GM23338 (cell line): Measurements from ENCODE around the gene CYP3A5. TPM values are rescaled to one million over a fixed set of nuclear protein-coding genes. Genes with fewer than 3 reads are reported as not detected.

ENCODE experiments used
- ATAC-seq: fragments of 200-7000 bp; cut with Tn5 transposase; 3 replicates; pipeline ENCODE4 v1.9.1; 2020
- DNase-seq: peaks from one replicate; pipeline ENCODE4 v3.0.0-alpha.2; 2015; ENCODE audit warnings: low spot score
- H2AFZ ChIP-seq: fragments of 200-600 bp; sonication (generic); 2 replicates; pipeline ENCODE4 v1.8.0; 2016; ENCODE audit warnings: antibody characterized with exemption, mild to moderate bottlenecking, moderate library complexity
- H3F3A ChIP-seq: fragments of 200-600 bp; sonication (generic); replicated peaks from 2 replicates; pipeline ENCODE4 v1.8.0; 2017; ENCODE audit warnings: antibody characterized with exemption, mixed run types, low read depth
- H3K27ac ChIP-seq: fragments of 200-600 bp; sonication (generic); 2 replicates; pipeline ENCODE4 v1.6.1; 2016; ENCODE audit warnings: low read depth
- H3K27me3 ChIP-seq: fragments of 200-600 bp; sonication (generic); 2 replicates; pipeline ENCODE4 v1.8.0; 2016; ENCODE audit warnings: mild to moderate bottlenecking, mixed run types, moderate library complexity; ENCODE audit not compliant: insufficient read depth
- H3K36me3 ChIP-seq: fragments of 200-600 bp; sonication (generic); 2 replicates; pipeline ENCODE4 v1.8.0; 2016; ENCODE audit warnings: mild to moderate bottlenecking; ENCODE audit not compliant: insufficient read depth
- H3K4me1 ChIP-seq: fragments of 200-600 bp; sonication (generic); 2 replicates; pipeline ENCODE4 v1.8.0; 2016; ENCODE audit warnings: mild to moderate bottlenecking, moderate library complexity; ENCODE audit not compliant: insufficient read depth
- H3K4me2 ChIP-seq: fragments of 200-600 bp; sonication (generic); 2 replicates; pipeline ENCODE4 v1.7.1; 2017; ENCODE audit warnings: mixed run types
- H3K4me3 ChIP-seq: fragments of 200-600 bp; sonication (generic); 2 replicates; pipeline ENCODE4 v1.6.1; 2016; ENCODE audit warnings: mixed run types
- H3K79me2 ChIP-seq: fragments of 200-600 bp; sonication (generic); replicated peaks from 2 replicates; pipeline ENCODE4 v1.8.0; 2017; ENCODE audit warnings: mild to moderate bottlenecking; ENCODE audit not compliant: insufficient read depth
- H3K9me2 ChIP-seq: fragments of 200-600 bp; sonication (generic); 2 replicates; pipeline ENCODE4 v1.8.0; 2017; ENCODE audit not compliant: insufficient read depth
- H4K20me1 ChIP-seq: fragments of 200-600 bp; sonication (generic); replicated peaks from 2 replicates; pipeline ENCODE4 v1.8.0; 2017; ENCODE audit warnings: mild to moderate bottlenecking; ENCODE audit not compliant: insufficient read depth
- H3K27ac Mint-ChIP-seq: 2 replicates; pipeline ENCODE4 v1.8.0; 2020; ENCODE audit warnings: inconsistent platforms, mild to moderate bottlenecking, moderate library complexity, mixed read lengths
- H3K27me3 Mint-ChIP-seq: 3 replicates; pipeline ENCODE4 v1.8.0; 2022; ENCODE audit warnings: low read depth, mild to moderate bottlenecking, moderate library complexity, mixed read lengths, inconsistent platforms; ENCODE audit not compliant: insufficient read depth, poor library complexity
- H3K36me3 Mint-ChIP-seq: 3 replicates; pipeline ENCODE4 v1.8.0; 2021; ENCODE audit warnings: low read depth, mild to moderate bottlenecking, inconsistent platforms, moderate library complexity, mixed read lengths
- H3K4me1 Mint-ChIP-seq: 3 replicates; pipeline ENCODE4 v1.8.0; 2020; ENCODE audit warnings: mild to moderate bottlenecking, inconsistent platforms, mixed read lengths
- H3K4me3 Mint-ChIP-seq: 3 replicates; pipeline ENCODE4 v1.8.0; 2021; ENCODE audit warnings: moderate library complexity, mild to moderate bottlenecking, inconsistent platforms, mixed read lengths
- H3K9me3 Mint-ChIP-seq: 3 replicates; pipeline ENCODE4 v1.8.0; 2020; ENCODE audit warnings: moderate library complexity, mild to moderate bottlenecking, inconsistent platforms, mixed read lengths
- EZH2 ChIP-seq: fragments of 200-600 bp; sonication (generic); IDR thresholded peaks from one replicate; pipeline ENCODE4 v1.8.0; 2017; ENCODE audit warnings: antibody characterized with exemption, mild to moderate bottlenecking, low read depth; ENCODE audit not compliant: unreplicated experiment
- JUNB ChIP-seq: IDR thresholded peaks from one replicate; pipeline ENCODE4 v1.6.1; 2016; ENCODE audit warnings: antibody characterized with exemption; ENCODE audit not compliant: unreplicated experiment
- NANOG ChIP-seq: IDR thresholded peaks from 2 replicates; pipeline ENCODE4 v1.6.1; 2016; ENCODE audit warnings: antibody characterized with exemption, borderline replicate concordance
- POLR2AphosphoS5 ChIP-seq: IDR thresholded peaks from 2 replicates; pipeline ENCODE4 v1.6.1; 2016; ENCODE audit warnings: antibody characterized with exemption, low read depth
- STAT1 ChIP-seq: IDR thresholded peaks from one replicate; pipeline ENCODE4 v1.6.1; 2016; ENCODE audit warnings: antibody characterized with exemption; ENCODE audit not compliant: unreplicated experiment
- ZNF114 ChIP-seq: fragments of 250-450 bp; sonication (Bioruptor Pico); IDR thresholded peaks from 2 replicates; pipeline ENCODE4 v1.5.0; 2020; ENCODE audit warnings: mild to moderate bottlenecking, moderate library complexity
- polyA plus RNA-seq: library from polyadenylated mRNA; unstranded; fragments of >200 nt; fragmentation: Nextera tagmentation; extraction: Ambion mirVana; gene quantifications from 2 replicates; pipeline ENCODE4 v1.2.1, GENCODE V29; 2016
- total RNA-seq: library from RNA; depleted of rRNA; stranded (reverse); fragments of >200 nt; shearing (Covaris generic); gene quantifications from 2 replicates; pipeline ENCODE4 v1.2.3, GENCODE V29; 2014
- TF ChIP-seq, protein P1 (sequence below): IDR thresholded peaks from 2 replicates; pipeline ENCODE4 v1.6.1; 2016; ENCODE audit warnings: antibody characterized with exemption
- TF ChIP-seq, protein P2 (sequence below): IDR thresholded peaks from one replicate; pipeline ENCODE4 v1.6.1; 2018; ENCODE audit warnings: antibody characterized with exemption; ENCODE audit not compliant: unreplicated experiment
- TF ChIP-seq, protein P3 (sequence below): fragments of 250-450 bp; sonication (Bioruptor Pico); IDR thresholded peaks from 2 replicates; pipeline ENCODE4 v1.5.0; 2020; ENCODE audit warnings: mild to moderate bottlenecking, moderate library complexity

CYP3A5 gene
- total and polyA plus RNA-seq, 2 experiments from 2014 or later, result 1.2 TPM; not detected in 1

DNA sequence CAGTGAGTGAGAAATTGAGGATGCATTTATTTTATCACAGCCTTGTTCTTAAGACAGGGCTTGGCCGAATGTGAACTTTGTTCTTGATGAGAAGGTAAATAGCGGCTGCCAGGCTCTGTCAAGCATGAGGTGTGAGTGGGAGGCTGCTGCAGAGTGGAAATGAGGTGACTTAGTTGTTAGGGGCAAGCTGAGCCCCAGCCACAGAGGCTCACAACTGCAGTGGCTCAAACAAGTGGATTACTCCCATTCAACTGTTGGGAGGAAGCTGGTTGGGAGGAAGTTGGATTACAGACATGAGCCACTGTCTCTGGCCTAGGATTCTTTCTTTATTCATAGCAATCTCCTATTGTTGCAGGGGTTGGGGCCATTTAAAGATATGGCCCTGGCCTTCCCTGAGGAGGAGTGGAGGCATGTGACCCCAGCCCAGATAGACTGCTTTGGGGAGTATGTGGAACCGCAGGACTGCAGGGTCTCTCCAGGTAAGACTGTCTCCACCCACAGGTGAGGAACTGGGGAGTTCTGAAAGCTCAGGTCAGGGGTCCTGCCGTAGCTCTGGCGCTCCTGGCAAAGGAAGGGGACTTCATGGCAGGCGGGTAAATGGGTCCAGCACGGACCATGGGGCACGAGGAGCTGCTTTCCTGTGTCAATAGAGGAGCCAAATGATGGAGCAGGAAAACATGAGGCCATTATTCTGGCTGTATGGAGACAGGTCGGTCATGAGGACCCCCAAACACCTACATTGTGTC lies 55.9 kb downstream of the CYP3A5 start (continued):
- TF ChIP-seq, protein P1, sequence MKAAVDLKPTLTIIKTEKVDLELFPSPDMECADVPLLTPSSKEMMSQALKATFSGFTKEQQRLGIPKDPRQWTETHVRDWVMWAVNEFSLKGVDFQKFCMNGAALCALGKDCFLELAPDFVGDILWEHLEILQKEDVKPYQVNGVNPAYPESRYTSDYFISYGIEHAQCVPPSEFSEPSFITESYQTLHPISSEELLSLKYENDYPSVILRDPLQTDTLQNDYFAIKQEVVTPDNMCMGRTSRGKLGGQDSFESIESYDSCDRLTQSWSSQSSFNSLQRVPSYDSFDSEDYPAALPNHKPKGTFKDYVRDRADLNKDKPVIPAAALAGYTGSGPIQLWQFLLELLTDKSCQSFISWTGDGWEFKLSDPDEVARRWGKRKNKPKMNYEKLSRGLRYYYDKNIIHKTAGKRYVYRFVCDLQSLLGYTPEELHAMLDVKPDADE, result no peak
- TF ChIP-seq, protein P2, sequence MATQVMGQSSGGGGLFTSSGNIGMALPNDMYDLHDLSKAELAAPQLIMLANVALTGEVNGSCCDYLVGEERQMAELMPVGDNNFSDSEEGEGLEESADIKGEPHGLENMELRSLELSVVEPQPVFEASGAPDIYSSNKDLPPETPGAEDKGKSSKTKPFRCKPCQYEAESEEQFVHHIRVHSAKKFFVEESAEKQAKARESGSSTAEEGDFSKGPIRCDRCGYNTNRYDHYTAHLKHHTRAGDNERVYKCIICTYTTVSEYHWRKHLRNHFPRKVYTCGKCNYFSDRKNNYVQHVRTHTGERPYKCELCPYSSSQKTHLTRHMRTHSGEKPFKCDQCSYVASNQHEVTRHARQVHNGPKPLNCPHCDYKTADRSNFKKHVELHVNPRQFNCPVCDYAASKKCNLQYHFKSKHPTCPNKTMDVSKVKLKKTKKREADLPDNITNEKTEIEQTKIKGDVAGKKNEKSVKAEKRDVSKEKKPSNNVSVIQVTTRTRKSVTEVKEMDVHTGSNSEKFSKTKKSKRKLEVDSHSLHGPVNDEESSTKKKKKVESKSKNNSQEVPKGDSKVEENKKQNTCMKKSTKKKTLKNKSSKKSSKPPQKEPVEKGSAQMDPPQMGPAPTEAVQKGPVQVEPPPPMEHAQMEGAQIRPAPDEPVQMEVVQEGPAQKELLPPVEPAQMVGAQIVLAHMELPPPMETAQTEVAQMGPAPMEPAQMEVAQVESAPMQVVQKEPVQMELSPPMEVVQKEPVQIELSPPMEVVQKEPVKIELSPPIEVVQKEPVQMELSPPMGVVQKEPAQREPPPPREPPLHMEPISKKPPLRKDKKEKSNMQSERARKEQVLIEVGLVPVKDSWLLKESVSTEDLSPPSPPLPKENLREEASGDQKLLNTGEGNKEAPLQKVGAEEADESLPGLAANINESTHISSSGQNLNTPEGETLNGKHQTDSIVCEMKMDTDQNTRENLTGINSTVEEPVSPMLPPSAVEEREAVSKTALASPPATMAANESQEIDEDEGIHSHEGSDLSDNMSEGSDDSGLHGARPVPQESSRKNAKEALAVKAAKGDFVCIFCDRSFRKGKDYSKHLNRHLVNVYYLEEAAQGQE, result no peak
- TF ChIP-seq NANOG, result no peak

DNA sequence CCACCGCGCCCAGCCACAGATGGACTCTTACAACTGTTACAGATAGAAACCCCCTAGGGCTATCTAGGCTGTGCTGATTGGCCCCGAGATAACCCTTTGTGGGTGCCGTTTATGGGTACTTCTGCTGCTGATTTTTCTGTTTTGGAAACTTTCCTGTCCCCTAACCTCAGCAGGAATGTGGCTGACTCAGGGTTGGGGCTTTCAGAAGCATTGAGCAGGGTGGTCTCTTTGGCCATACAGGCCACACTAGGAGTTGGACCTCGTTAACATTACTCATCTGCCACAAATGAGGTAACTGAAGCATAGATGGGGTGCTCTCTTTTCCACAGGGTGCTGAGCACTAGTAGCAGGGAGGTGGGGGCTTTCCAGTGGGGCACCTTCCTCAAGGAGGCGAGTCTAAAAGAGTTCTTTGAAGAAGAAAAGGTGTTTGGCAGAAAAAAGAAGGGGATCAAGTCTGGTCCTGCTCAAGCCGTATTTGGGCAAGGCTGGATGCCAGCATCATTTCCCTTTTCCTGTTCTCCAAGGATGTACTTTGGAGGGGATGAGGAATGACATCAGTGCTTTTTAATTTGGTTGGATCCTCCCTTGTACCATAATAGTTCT lies 56.6 kb downstream of the CYP3A5 start:
- Mint-ChIP-seq H3K27ac (no peak overlapping the region), H3K9me3 (no peaks in the 10 kb centered on the region), H3K36me3 (peaks cover 94% of the 10 kb centered on the region), H3K4me3 (no peak overlapping the region), H3K27me3 (peaks cover 18% of the 10 kb centered on the region), H3K4me1 (peaks cover 4% of the 10 kb centered on the region)
- no peak overlapping the region for H2AFZ ChIP-seq
- peaks cover 1% of the 10 kb centered on the region for H3K4me1 ChIP-seq
- no peak for ATAC-seq
- H3K4me2 ChIP-seq, result no peak overlapping the region
- no peaks in the 10 kb centered on the region for H3K9me2 ChIP-seq
- DNase-seq, result no peak
- no peak overlapping the region for H3K27ac ChIP-seq
- H3K36me3 ChIP-seq, result peaks cover 25% of the 10 kb centered on the region
- H3K4me3 ChIP-seq, result no peak overlapping the region
- H3K27me3 ChIP-seq, result no peaks in the 10 kb centered on the region
- peaks cover 21% of the 10 kb centered on the region for H4K20me1 ChIP-seq
- 0 out of 2 replicates have a peak, but pooled peaks cover 4% of the 10 kb centered on the region for H3F3A ChIP-seq
- peaks cover 6% of the 10 kb centered on the region for H3K79me2 ChIP-seq
- TF ChIP-seq POLR2AphosphoS5, result no peak
- TF ChIP-seq, protein P3, sequence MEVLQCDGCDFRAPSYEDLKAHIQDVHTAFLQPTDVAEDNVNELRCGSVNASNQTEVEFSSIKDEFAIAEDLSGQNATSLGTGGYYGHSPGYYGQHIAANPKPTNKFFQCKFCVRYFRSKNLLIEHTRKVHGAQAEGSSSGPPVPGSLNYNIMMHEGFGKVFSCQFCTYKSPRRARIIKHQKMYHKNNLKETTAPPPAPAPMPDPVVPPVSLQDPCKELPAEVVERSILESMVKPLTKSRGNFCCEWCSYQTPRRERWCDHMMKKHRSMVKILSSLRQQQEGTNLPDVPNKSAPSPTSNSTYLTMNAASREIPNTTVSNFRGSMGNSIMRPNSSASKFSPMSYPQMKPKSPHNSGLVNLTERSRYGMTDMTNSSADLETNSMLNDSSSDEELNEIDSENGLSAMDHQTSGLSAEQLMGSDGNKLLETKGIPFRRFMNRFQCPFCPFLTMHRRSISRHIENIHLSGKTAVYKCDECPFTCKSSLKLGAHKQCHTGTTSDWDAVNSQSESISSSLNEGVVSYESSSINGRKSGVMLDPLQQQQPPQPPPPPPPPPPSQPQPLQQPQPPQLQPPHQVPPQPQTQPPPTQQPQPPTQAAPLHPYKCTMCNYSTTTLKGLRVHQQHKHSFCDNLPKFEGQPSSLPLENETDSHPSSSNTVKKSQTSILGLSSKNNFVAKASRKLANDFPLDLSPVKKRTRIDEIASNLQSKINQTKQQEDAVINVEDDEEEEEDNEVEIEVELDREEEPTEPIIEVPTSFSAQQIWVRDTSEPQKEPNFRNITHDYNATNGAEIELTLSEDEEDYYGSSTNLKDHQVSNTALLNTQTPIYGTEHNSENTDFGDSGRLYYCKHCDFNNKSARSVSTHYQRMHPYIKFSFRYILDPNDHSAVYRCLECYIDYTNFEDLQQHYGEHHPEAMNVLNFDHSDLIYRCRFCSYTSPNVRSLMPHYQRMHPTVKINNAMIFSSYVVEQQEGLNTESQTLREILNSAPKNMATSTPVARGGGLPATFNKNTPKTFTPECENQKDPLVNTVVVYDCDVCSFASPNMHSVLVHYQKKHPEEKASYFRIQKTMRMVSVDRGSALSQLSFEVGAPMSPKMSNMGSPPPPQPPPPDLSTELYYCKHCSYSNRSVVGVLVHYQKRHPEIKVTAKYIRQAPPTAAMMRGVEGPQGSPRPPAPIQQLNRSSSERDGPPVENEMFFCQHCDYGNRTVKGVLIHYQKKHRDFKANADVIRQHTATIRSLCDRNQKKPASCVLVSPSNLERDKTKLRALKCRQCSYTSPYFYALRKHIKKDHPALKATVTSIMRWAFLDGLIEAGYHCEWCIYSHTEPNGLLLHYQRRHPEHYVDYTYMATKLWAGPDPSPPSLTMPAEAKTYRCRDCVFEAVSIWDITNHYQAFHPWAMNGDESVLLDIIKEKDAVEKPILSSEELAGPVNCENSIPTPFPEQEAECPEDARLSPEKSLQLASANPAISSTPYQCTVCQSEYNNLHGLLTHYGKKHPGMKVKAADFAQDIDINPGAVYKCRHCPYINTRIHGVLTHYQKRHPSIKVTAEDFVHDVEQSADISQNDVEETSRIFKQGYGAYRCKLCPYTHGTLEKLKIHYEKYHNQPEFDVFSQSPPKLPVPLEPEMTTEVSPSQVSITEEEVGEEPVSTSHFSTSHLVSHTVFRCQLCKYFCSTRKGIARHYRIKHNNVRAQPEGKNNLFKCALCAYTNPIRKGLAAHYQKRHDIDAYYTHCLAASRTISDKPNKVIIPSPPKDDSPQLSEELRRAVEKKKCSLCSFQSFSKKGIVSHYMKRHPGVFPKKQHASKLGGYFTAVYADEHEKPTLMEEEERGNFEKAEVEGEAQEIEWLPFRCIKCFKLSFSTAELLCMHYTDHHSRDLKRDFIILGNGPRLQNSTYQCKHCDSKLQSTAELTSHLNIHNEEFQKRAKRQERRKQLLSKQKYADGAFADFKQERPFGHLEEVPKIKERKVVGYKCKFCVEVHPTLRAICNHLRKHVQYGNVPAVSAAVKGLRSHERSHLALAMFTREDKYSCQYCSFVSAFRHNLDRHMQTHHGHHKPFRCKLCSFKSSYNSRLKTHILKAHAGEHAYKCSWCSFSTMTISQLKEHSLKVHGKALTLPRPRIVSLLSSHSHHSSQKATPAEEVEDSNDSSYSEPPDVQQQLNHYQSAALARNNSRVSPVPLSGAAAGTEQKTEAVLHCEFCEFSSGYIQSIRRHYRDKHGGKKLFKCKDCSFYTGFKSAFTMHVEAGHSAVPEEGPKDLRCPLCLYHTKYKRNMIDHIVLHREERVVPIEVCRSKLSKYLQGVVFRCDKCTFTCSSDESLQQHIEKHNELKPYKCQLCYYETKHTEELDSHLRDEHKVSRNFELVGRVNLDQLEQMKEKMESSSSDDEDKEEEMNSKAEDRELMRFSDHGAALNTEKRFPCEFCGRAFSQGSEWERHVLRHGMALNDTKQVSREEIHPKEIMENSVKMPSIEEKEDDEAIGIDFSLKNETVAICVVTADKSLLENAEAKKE (CRISPR knock-in tag), result no peak
- TF ChIP-seq STAT1, result no peak
- TF ChIP-seq NANOG, result no peak
- no peak for TF ChIP-seq ZNF114 (CRISPR knock-in tag)
- TF ChIP-seq JUNB, result no peak
- TF ChIP-seq, protein P1, result no peak
- TF ChIP-seq EZH2, result no peak
